BLaER1 treated with 17β-estradiol and CSF1 and Interleukin-3, amounts not matched to agents 10 nM and 100 nM (cell line): ENCODE data around the gene PRKAB2.
"Not testable (repeated sequence)": the region's sequence is repeated elsewhere in the genome, so short reads cannot be mapped to it uniquely, and the experiment has no call there.

ENCODE experiments used
- H3K27ac ChIP-seq, 11 experiments: shearing (Covaris generic); formaldehyde crosslinking; 2 replicates each; pipeline ENCODE4 v1.8.1; 2022
- H3K27me3 ChIP-seq, 11 experiments: shearing (Covaris generic); formaldehyde crosslinking; 2 replicates each; pipeline ENCODE4 v1.8.1; 2022
- H3K36me3 ChIP-seq, 11 experiments: shearing (Covaris generic); formaldehyde crosslinking; 2 replicates each; pipeline ENCODE4 v1.8.1; 2022
- H3K4me1 ChIP-seq, 10 experiments: shearing (Covaris generic); formaldehyde crosslinking; 2 replicates each; pipeline ENCODE4 v1.8.1; 2022
- H3K4me2 ChIP-seq, 11 experiments: shearing (Covaris generic); formaldehyde crosslinking; 2 replicates each; pipeline ENCODE4 v1.8.1; 2022
- H3K4me3 ChIP-seq, 10 experiments: shearing (Covaris generic); formaldehyde crosslinking; 2 replicates each; pipeline ENCODE4 v1.8.1; 2022
- H3K9ac ChIP-seq, 11 experiments: shearing (Covaris generic); formaldehyde crosslinking; 2 replicates each; pipeline ENCODE4 v1.8.1; 2022
- H3K9me3 ChIP-seq, 11 experiments: shearing (Covaris generic); formaldehyde crosslinking; replicated peaks in 1 of 11; 2 replicates each; pipeline ENCODE4 v1.8.1; 2022
- H4K20me1 ChIP-seq, 11 experiments: shearing (Covaris generic); formaldehyde crosslinking; 2 replicates each; pipeline ENCODE4 v1.8.1; 2022
- Cebpa-rat ChIP-seq, 11 experiments: shearing (Covaris generic); IDR thresholded peaks; 2 replicates each; pipeline ENCODE4 v1.8.1; 2022

Gene PRKAB2

GRCh38 chr1:147163019-147163418, 9.3 kb downstream of the PRKAB2 start:
- H3K27me3 ChIP-seq: no peaks in the 10 kb centered on the region
- peaks cover 72 to 100% (median 86%) of the 10 kb centered on the region in 11 experiments for H3K36me3 ChIP-seq
- no peak for TF ChIP-seq Cebpa-rat (IDR thresholded peaks at IDR 0.05)
- no peak overlapping the region for H3K9ac ChIP-seq
- no peaks in the 10 kb centered on the region for H4K20me1 ChIP-seq
- no peaks in the 10 kb centered on the region for H3K4me1 ChIP-seq
- no peak overlapping the region for H3K4me3 ChIP-seq
- H3K9me3 ChIP-seq: no peaks in the 10 kb centered on the region
- H3K4me2 ChIP-seq: no peak overlapping the region
- H3K27ac ChIP-seq: no peak overlapping the region

- Histone ChIP-seq H3K36me3 (peaks cover 71 to 100% (median 86%) of the 10 kb centered on the region in 11 experiments), H4K20me1 (no peaks in the 10 kb centered on the region), H3K27ac (no peak overlapping the region), H3K4me2 (no peak overlapping the region), H3K4me1 (no peaks in the 10 kb centered on the region), H3K4me3 (no peak overlapping the region), H3K9me3 (no peaks in the 10 kb centered on the region), H3K9ac (no peak overlapping the region), H3K27me3 (no peaks in the 10 kb centered on the region)
- no peak for TF ChIP-seq Cebpa-rat (IDR thresholded peaks at IDR 0.05)
Measured at GRCh38 chr1:147162093-147162492, 10.2 kb downstream of the PRKAB2 start.

- not testable (repeated sequence) for H4K20me1 ChIP-seq, H3K4me2 ChIP-seq, H3K27me3 ChIP-seq, H3K9me3 ChIP-seq, H3K9ac ChIP-seq, H3K4me3 ChIP-seq, H3K4me1 ChIP-seq, H3K27ac ChIP-seq
- H3K36me3 ChIP-seq: peaks cover 51 to 89% (median 67%) of the 10 kb centered on the region in 11 experiments
Measured at GRCh38 chr1:147157116-147157515, 15.2 kb downstream of the PRKAB2 start.

GRCh38 chr1:147156642-147157041, 15.6 kb downstream of the PRKAB2 start:
- no peak for TF ChIP-seq Cebpa-rat (IDR thresholded peaks at IDR 0.05)
- Histone ChIP-seq H3K4me3 (no peak overlapping the region), H3K9ac (no peak overlapping the region), H3K4me2 (no peak overlapping the region), H3K9me3 (no peaks in the 10 kb centered on the region), H3K27ac (no peak overlapping the region), H4K20me1 (no peaks in the 10 kb centered on the region), H3K36me3 (peaks cover 47 to 84% (median 62%) of the 10 kb centered on the region in 11 experiments), H3K27me3 (no peaks in the 10 kb centered on the region), H3K4me1 (no peaks in the 10 kb centered on the region)

- no peak for TF ChIP-seq Cebpa-rat (IDR thresholded peaks at IDR 0.05)
- Histone ChIP-seq H3K27ac (no peak overlapping the region), H3K36me3 (peaks cover 8 to 45% (median 23%) of the 10 kb centered on the region in 11 experiments), H4K20me1 (no peaks in the 10 kb centered on the region), H3K4me1 (no peaks in the 10 kb centered on the region), H3K4me2 (no peak overlapping the region), H3K27me3 (no peaks in the 10 kb centered on the region), H3K4me3 (no peak overlapping the region), H3K9me3 (no peaks in the 10 kb centered on the region), H3K9ac (no peak overlapping the region)
Measured at GRCh38 chr1:147152772-147153171, 19.5 kb downstream of the PRKAB2 start.

GRCh38 chr1:147151244-147151643, 21.0 kb downstream of the PRKAB2 start:
- Histone ChIP-seq H3K4me1 (no peaks in the 10 kb centered on the region), H4K20me1 (no peaks in the 10 kb centered on the region), H3K9ac (no peak overlapping the region), H3K27me3 (no peaks in the 10 kb centered on the region), H3K27ac (no peak overlapping the region), H3K36me3 (peaks cover 0 to 30% (median 17%) of the 10 kb centered on the region in 11 experiments; a peak in 18 of 22 replicates), H3K4me3 (no peak overlapping the region), H3K9me3 (no peaks in the 10 kb centered on the region), H3K4me2 (no peak overlapping the region)
- no peak for TF ChIP-seq Cebpa-rat (IDR thresholded peaks at IDR 0.05)

- TF ChIP-seq Cebpa-rat (IDR thresholded peaks at IDR 0.05): no peak
- H3K4me1 ChIP-seq: no peaks in the 10 kb centered on the region
Measured at GRCh38 chr1:147142886-147143285, 29.4 kb downstream of the PRKAB2 start.

GRCh38 chr1:147130721-147131120, 41.5 kb downstream of the PRKAB2 start:
- H3K27ac ChIP-seq, H3K4me3 ChIP-seq, H3K36me3 ChIP-seq, H3K9me3 ChIP-seq, H3K4me1 ChIP-seq, H3K4me2 ChIP-seq, H3K27me3 ChIP-seq, H4K20me1 ChIP-seq, H3K9ac ChIP-seq: not testable (repeated sequence)

More at GRCh38 chr1:147142886-147143285, 29.4 kb downstream of the PRKAB2 start:
- Histone ChIP-seq H3K4me2 (no peak overlapping the region), H3K36me3 (no peaks in the 10 kb centered on the region), H3K9ac (no peak overlapping the region), H3K27me3 (no peaks in the 10 kb centered on the region), H3K4me3 (no peak overlapping the region), H4K20me1 (no peaks in the 10 kb centered on the region), H3K27ac (no peak overlapping the region), H3K9me3 (peaks cover 0 to 6% (median 0%) of the 10 kb centered on the region in 11 experiments; a peak in 1 of 22 replicates)

GRCh38 chr1:147129116-147129873, 43.0 kb downstream of the PRKAB2 start:
- Histone ChIP-seq H3K27me3 (no peaks in the 10 kb centered on the region), H4K20me1 (no peaks in the 10 kb centered on the region), H3K36me3 (no peaks in the 10 kb centered on the region), H3K4me1 (no peaks in the 10 kb centered on the region), H3K27ac (no peak overlapping the region), H3K4me3 (no peak overlapping the region), H3K9me3 (no peaks in the 10 kb centered on the region), H3K9ac (no peak overlapping the region), H3K4me2 (no peak overlapping the region)
- TF ChIP-seq Cebpa-rat (IDR thresholded peaks at IDR 0.05): no peak

GRCh38 chr1:147124266-147124665, 48.0 kb downstream of the PRKAB2 start:
- Histone ChIP-seq H3K4me1 (no peaks in the 10 kb centered on the region), H3K9ac (no peak overlapping the region), H3K27ac (no peak overlapping the region), H3K4me3 (no peak overlapping the region), H3K36me3 (no peaks in the 10 kb centered on the region), H3K4me2 (no peak overlapping the region), H3K27me3 (no peaks in the 10 kb centered on the region), H3K9me3 (no peaks in the 10 kb centered on the region), H4K20me1 (no peaks in the 10 kb centered on the region)
- no peak for TF ChIP-seq Cebpa-rat (IDR thresholded peaks at IDR 0.05)
